T-helper 17 cell (primary cell): ENCODE measurements around the gene APOM. TPM values are rescaled to one million over a fixed set of nuclear protein-coding genes. Genes with fewer than 3 reads are reported as not detected.

Experiments
- ATAC-seq: fragments of 150-1000 bp; cut with Tn5 transposase; 2 replicates; pipeline ENCODE4 v1.10.0; 2021; ENCODE audit warnings: mild to moderate bottlenecking, moderate library complexity
- DNase-seq, 3 donors: peaks; one replicate each; pipeline versions ENCODE4 v3.0.0 to v3.0.0-alpha.2; 2020 to 2021
- H3K9me3 ChIP-seq: one replicate; pipeline ENCODE4 v1.7.0; 2013; ENCODE audit warnings: low read length, mild to moderate bottlenecking; ENCODE audit not compliant: control insufficient read depth, poor library complexity, severe bottlenecking
- H3K27ac Mint-ChIP-seq: one replicate; pipeline ENCODE4 v1.8.0; 2022; ENCODE audit warnings: mild to moderate bottlenecking, moderate library complexity, mixed read lengths
- H3K27me3 Mint-ChIP-seq: one replicate; pipeline ENCODE4 v1.8.0; 2022; ENCODE audit warnings: mixed read lengths
- H3K36me3 Mint-ChIP-seq: one replicate; pipeline ENCODE4 v1.8.0; 2022; ENCODE audit warnings: low read depth, mixed read lengths
- H3K4me1 Mint-ChIP-seq: one replicate; pipeline ENCODE4 v1.8.0; 2022; ENCODE audit warnings: mild to moderate bottlenecking, mixed read lengths
- H3K4me3 Mint-ChIP-seq: one replicate; pipeline ENCODE4 v1.8.0; 2022; ENCODE audit warnings: mild to moderate bottlenecking, moderate library complexity, mixed read lengths
- total RNA-seq, 4 donors: library from RNA in 2 of 4; stranded (reverse) in 2 of 4; gene quantifications; one replicate each; pipeline ENCODE4 v1.2.3 and lab custom pipeline; 2022 to 2026

The APOM gene
- total RNA-seq, 2 donors from 2014 or later, result 2.9 to 4.0 TPM

DNA sequence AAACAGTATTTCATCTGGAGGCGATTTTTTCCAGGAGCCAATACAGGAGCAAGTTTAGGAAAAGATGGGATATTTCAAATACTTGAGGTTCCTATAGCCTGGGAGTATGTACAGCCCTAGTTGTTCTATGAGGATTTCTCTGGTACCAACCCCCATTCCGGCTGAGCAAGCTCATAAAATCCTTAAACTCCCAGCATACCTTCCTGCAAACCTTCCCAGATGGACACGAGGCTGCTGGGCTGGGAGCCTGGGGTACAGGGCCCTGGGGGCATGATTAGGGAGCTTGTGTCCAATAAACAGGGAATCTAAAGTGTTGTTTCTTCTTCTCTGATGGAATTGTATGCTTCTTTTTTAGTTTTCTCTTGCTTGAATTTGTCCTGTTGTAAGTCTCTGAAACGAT is 33.7 kb upstream of the APOM start:
- no peaks in the 10 kb centered on the region for H3K9me3 ChIP-seq
- H3K4me1 Mint-ChIP-seq, result peaks cover 29% of the 10 kb centered on the region
- ATAC-seq (no peak), DNase-seq (no peak)
- peaks cover 7% of the 10 kb centered on the region for H3K36me3 Mint-ChIP-seq
- no peaks in the 10 kb centered on the region for H3K27me3 Mint-ChIP-seq
- peak overlapping the region; percentile 93 for H3K4me3 Mint-ChIP-seq
- H3K27ac Mint-ChIP-seq, result peak overlapping the region; percentile 95

DNA sequence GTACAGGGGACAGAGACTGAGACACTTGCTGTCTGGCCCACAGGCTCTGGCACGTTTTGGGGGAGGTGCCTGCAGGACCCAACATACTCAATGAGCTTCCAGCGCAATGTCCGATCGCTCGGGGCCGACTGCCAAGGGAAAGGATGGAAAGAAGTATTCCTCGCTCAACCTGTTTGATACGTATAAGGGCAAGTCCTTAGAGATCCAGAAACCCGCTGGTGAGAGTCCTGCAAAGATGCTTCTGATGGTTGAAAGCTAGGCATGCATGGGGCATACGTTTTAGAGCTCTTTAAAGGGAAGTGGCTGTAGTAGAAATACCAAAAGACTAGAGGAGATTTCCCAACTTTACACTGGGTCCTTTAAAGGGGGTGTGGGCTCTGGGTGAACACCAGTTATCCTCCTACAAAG is 33.0 kb upstream of the APOM start:
- ATAC-seq, result no peak
- H3K4me1 Mint-ChIP-seq, result peaks cover 32% of the 10 kb centered on the region
- no peaks in the 10 kb centered on the region for H3K9me3 ChIP-seq
- no peak for DNase-seq
- no peaks in the 10 kb centered on the region for H3K27me3 Mint-ChIP-seq
- peak overlapping the region; percentile 95 for H3K27ac Mint-ChIP-seq
- H3K4me3 Mint-ChIP-seq, result peak overlapping the region; percentile 31
- H3K36me3 Mint-ChIP-seq, result peaks cover 14% of the 10 kb centered on the region

DNA sequence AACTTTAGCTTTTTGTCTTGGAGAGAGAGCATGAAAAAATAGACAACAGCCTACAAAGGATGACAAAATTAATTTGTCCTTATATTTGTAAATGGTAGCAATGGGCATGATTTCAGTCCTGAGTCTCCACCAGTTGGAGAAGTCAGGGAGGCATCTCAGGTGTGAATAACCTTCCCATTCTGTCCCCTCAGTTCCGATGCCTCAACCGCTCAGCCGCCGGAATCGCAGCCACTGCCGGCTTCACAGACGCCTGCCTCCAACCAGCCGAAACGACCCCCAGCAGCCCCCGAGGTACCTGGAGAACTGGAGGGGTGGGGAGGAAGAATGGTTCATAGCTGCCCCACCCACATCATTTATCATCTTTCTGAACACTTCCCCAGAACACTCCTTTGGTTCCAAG is 31.6 kb upstream of the APOM start:
- no peak for DNase-seq
- H3K4me3 Mint-ChIP-seq, result no peak overlapping the region
- H3K4me1 Mint-ChIP-seq, result peaks cover 33% of the 10 kb centered on the region
- no peaks in the 10 kb centered on the region for H3K9me3 ChIP-seq
- peak overlapping the region; percentile 34 for H3K27ac Mint-ChIP-seq
- H3K36me3 Mint-ChIP-seq, result peaks cover 14% of the 10 kb centered on the region
- no peak for ATAC-seq
- H3K27me3 Mint-ChIP-seq, result no peaks in the 10 kb centered on the region

DNA sequence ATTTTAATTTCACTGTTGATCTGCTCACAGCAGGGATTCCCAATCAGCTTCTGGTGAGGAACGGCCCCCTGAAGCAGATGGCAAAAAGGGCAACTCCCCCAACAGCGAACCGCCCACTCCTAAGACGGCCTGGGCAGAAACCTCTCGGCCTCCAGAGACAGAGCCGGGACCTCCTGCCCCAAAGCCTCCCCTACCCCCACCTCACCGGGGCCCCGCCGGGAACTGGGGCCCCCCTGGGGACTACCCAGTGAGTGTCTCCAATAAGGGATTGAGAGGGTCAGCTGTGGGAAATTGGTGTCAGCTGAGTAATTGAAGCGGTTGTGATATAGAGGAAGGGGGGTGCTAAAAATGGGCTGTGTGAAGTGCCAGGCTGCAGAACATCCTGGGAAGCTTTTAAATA is 28.7 kb upstream of the APOM start:
- peak overlapping the region; percentile 87 for H3K27ac Mint-ChIP-seq
- ATAC-seq, result no peak
- DNase-seq, result no peak
- H3K9me3 ChIP-seq, result no peaks in the 10 kb centered on the region
- H3K4me1 Mint-ChIP-seq, result peaks cover 27% of the 10 kb centered on the region
- no peaks in the 10 kb centered on the region for H3K27me3 Mint-ChIP-seq
- no peak overlapping the region for H3K4me3 Mint-ChIP-seq
- H3K36me3 Mint-ChIP-seq, result peaks cover 16% of the 10 kb centered on the region

DNA sequence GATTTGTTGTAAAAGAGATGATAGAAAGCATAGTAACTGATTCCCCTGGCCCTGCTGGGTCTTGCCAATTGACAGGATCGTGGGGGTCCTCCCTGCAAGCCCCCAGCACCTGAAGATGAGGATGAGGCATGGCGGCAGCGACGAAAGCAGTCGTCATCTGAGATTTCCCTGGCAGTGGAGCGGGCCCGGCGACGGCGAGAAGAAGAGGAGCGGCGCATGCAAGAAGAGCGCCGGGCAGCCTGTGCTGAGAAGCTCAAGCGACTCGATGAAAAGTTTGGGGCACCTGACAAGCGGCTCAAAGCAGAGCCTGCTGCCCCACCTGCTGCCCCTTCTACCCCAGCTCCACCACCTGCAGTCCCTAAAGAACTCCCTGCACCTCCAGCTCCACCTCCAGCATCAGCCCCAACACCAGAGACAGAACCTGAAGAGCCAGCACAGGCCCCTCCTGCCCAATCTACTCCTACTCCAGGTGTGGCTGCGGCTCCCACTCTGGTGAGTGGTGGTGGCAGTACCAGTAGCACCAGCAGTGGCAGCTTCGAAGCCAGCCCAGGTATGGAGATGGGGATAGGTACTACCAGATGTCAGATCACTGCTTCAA is 27.9 kb upstream of the APOM start:
- Mint-ChIP-seq H3K27me3 (no peaks in the 10 kb centered on the region), H3K36me3 (peaks cover 18% of the 10 kb centered on the region), H3K27ac (peak overlapping the region; percentile 87), H3K4me3 (no peak overlapping the region), H3K4me1 (peaks cover 19% of the 10 kb centered on the region)
- DNase-seq (no peak), ATAC-seq (no peak)
- no peaks in the 10 kb centered on the region for H3K9me3 ChIP-seq

DNA sequence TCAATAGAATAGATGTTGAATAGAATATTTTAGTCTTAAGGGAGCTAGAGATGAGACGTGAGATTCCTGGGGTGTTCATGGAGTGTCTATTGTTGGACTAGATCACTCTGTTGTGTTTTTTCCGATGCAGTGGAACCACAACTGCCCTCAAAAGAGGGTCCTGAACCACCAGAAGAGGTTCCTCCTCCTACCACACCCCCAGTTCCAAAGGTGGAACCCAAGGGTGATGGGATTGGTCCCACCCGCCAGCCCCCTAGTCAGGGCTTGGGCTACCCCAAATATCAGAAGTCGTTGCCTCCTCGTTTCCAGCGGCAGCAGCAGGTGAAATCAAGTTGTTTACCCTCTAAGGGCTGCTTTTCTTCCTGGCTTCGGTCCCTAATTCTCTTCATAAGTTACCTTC is 26.7 kb upstream of the APOM start:
- no peak overlapping the region for H3K27ac Mint-ChIP-seq
- H3K27me3 Mint-ChIP-seq, result no peaks in the 10 kb centered on the region

DNA sequence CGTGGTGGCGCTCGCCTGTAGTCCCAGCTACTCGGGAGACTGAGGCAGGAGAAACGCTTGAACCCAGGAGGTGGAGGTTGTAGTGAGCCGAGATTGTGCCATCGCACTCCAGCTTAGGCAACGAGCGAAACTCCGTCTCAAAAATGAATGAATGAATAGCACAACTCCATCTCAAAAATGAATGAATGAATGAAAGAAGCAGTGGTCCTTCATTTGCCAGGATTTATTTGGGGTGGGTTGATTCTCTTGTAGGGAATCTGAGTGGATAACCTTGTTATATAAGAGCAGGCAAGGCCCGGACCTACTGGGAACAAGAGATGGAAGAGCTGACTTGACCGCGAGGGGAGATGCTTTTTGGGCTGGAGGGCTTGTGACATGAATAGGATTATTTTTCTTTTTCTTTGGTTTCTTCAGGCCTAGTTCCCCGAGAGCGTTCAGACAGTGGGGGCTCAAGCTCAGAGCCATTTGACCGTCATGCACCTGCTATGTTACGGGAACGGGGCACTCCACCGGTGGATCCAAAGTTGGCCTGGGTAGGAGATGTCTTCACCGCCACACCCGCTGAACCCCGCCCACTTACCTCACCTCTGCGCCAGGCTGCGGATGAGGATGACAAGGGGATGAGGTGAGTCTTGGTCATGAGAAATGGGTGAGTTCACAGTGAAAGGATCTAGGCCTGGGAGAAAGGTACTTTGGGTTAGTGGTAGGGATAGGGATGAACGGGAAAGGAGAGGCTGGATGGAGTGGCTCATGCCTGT is 25.3 kb upstream of the APOM start:
- ATAC-seq, result no peak
- H3K27me3 Mint-ChIP-seq, result no peaks in the 10 kb centered on the region
- H3K4me1 Mint-ChIP-seq, result peaks cover 18% of the 10 kb centered on the region
- H3K4me3 Mint-ChIP-seq, result no peak overlapping the region
- no peaks in the 10 kb centered on the region for H3K9me3 ChIP-seq
- H3K36me3 Mint-ChIP-seq, result peaks cover 20% of the 10 kb centered on the region
- H3K27ac Mint-ChIP-seq, result no peak overlapping the region
- no peak for DNase-seq

More for the DNA sequence above, 26.7 kb upstream of the APOM start:
- no peaks in the 10 kb centered on the region for H3K9me3 ChIP-seq
- ATAC-seq, result no peak
- Mint-ChIP-seq H3K36me3 (peaks cover 20% of the 10 kb centered on the region), H3K4me1 (peaks cover 17% of the 10 kb centered on the region), H3K4me3 (no peak overlapping the region)
- DNase-seq, result no peak

DNA sequence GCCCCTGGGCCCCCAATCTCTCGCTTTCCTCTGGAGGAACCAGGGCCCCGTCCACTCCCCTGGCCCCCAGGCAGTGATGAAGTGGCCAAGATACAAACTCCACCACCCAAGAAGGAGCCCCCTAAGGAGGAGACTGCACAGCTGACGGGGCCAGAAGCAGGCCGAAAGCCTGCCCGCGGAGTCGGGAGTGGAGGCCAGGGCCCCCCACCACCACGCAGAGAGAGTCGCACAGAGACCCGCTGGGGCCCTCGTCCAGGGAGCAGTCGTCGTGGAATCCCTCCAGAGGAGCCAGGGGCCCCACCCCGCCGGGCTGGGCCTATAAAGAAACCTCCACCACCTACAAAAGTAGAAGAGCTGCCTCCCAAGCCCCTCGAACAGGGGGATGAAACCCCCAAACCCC is 24.5 kb upstream of the APOM start:
- no peaks in the 10 kb centered on the region for H3K9me3 ChIP-seq
- peaks cover 17% of the 10 kb centered on the region for H3K4me1 Mint-ChIP-seq
- H3K27me3 Mint-ChIP-seq, result no peaks in the 10 kb centered on the region
- H3K36me3 Mint-ChIP-seq, result peaks cover 18% of the 10 kb centered on the region
- ATAC-seq (no peak), DNase-seq (no peak)
- peak overlapping the region; percentile 31 for H3K4me3 Mint-ChIP-seq
- H3K27ac Mint-ChIP-seq, result peak overlapping the region; percentile 43

DNA sequence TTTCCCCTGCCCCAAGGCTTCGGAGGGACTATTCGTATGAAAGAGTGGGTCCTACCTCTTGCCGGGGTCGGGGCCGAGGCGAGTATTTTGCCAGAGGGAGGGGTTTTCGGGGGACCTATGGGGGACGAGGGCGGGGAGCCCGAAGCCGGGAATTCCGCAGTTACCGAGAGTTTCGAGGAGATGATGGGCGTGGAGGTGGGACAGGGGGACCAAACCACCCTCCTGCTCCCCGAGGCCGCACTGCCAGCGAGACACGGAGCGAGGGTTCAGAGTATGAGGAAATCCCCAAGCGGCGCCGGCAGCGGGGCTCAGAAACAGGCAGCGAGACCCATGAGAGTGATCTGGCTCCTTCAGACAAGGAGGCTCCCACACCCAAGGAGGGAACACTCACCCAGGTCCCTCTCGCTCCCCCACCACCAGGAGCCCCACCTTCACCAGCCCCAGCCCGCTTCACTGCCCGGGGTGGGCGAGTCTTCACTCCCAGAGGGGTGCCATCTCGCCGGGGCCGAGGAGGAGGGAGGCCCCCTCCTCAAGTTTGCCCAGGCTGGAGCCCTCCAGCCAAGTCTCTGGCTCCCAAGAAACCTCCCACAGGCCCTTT is 23.9 kb upstream of the APOM start:
- Mint-ChIP-seq H3K4me1 (peaks cover 17% of the 10 kb centered on the region), H3K4me3 (no peak overlapping the region), H3K27ac (peak overlapping the region; percentile 43), H3K27me3 (no peaks in the 10 kb centered on the region), H3K36me3 (peaks cover 18% of the 10 kb centered on the region)
- no peak for DNase-seq
- no peak for ATAC-seq
- H3K9me3 ChIP-seq, result no peaks in the 10 kb centered on the region

DNA sequence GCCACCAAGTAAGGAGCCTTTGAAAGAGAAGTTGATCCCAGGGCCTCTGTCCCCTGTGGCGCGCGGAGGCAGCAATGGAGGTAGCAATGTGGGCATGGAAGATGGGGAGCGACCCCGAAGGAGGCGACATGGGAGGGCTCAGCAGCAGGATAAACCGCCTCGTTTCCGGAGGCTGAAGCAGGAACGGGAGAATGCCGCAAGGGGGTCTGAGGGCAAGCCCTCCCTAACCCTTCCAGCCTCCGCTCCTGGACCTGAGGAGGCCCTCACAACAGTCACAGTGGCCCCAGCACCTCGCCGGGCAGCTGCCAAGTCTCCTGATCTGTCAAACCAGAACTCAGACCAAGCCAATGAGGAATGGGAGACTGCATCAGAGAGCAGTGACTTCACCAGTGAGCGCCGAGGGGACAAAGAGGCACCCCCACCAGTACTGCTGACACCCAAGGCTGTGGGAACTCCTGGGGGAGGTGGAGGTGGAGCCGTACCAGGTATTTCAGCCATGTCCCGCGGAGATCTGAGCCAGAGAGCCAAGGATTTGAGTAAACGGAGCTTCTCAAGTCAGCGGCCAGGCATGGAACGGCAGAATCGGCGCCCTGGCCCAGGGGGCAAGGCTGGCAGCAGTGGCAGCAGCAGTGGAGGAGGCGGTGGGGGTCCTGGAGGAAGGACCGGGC is 23.3 kb upstream of the APOM start:
- Mint-ChIP-seq H3K27me3 (no peaks in the 10 kb centered on the region), H3K27ac (peak overlapping the region; percentile 66), H3K4me3 (peak overlapping the region; percentile 63), H3K4me1 (peaks cover 17% of the 10 kb centered on the region), H3K36me3 (peaks cover 14% of the 10 kb centered on the region)
- no peak for ATAC-seq
- no peak for DNase-seq
- H3K9me3 ChIP-seq, result no peaks in the 10 kb centered on the region

DNA sequence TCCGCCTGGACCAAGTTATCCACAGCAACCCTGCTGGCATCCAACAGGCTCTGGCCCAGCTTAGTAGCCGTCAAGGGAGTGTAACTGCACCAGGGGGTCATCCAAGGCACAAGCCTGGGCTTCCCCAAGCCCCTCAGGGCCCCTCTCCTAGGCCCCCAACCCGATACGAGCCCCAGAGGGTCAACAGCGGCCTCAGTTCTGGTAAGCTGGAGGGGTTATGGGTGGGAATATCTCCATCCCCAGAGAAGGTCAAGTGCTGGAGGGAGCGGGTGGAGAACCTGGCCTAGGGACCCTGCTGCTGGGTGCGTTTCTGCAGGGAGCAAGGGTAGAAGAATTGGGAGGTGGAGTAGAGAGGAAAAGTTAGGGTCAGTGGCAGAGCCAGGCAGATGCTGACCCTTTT is 22.2 kb upstream of the APOM start:
- DNase-seq (no peak), ATAC-seq (no peak)
- peak overlapping the region; percentile 66 for H3K27ac Mint-ChIP-seq
- no peaks in the 10 kb centered on the region for H3K9me3 ChIP-seq
- H3K36me3 Mint-ChIP-seq, result peaks cover 11% of the 10 kb centered on the region
- peaks cover 9% of the 10 kb centered on the region for H3K4me1 Mint-ChIP-seq
- H3K4me3 Mint-ChIP-seq, result no peak overlapping the region
- no peaks in the 10 kb centered on the region for H3K27me3 Mint-ChIP-seq

DNA sequence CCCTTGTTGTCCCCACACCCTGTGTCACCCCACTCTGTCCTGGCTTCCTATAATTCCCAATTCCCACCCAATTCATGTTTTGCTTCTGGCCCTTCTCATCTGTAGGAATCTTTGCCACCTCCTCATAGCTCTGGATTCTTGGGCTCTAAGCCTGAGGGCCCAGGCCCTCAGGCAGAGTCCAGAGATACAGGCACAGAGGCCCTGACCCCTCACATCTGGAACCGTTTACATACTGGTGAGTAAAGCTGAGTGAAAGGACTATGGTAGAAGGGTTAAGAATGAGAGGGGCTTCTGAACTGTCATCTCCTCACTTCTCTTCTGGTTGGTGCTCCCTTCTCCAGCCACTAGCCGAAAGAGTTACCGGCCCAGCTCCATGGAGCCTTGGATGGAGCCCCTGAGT is 21.6 kb upstream of the APOM start:
- H3K4me3 Mint-ChIP-seq, result no peak overlapping the region
- no peak for DNase-seq
- peaks cover 9% of the 10 kb centered on the region for H3K4me1 Mint-ChIP-seq
- peak overlapping the region; percentile 2 for H3K27ac Mint-ChIP-seq
- ATAC-seq, result no peak
- no peaks in the 10 kb centered on the region for H3K27me3 Mint-ChIP-seq
- no peaks in the 10 kb centered on the region for H3K9me3 ChIP-seq
- H3K36me3 Mint-ChIP-seq, result peaks cover 11% of the 10 kb centered on the region

DNA sequence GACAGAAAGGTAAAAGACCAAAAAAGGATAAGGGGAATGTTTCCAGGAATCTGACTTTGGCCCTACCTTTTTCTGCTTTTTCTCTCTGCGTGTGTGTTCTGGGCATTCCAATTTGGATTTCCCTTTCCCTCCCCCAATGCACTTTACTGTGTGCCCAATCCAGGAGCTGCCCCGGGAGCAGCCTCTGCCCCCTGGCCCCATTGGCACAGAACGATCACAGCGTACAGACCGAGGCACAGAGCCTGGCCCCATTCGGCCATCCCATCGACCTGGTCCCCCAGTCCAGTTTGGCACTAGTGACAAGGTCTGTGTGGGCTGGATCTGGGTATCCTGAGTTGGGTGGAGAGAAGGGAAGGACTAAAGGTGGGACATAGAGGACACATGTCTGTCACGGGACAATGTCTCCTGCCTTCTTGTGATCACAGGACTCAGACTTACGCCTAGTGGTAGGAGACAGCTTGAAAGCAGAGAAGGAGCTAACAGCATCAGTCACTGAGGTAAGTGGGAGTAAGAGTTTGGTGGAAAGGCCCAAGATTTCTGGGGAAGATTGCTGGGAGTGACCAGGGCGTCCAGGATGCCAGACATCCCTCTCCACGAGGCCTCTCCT is 20.6 kb upstream of the APOM start:
- ATAC-seq (no peak), DNase-seq (no peak)
- no peaks in the 10 kb centered on the region for H3K27me3 Mint-ChIP-seq
- no peak overlapping the region for H3K27ac Mint-ChIP-seq
- no peaks in the 10 kb centered on the region for H3K9me3 ChIP-seq
- no peak overlapping the region for H3K4me3 Mint-ChIP-seq
- peaks cover 9% of the 10 kb centered on the region for H3K4me1 Mint-ChIP-seq
- peaks cover 8% of the 10 kb centered on the region for H3K36me3 Mint-ChIP-seq
